WTC11 (cell line): ENCODE data around the gene BFSP2.

ENCODE experiments used
- ATF1 ChIP-seq: sonication (generic); formaldehyde crosslinking; IDR thresholded peaks from 2 replicates; pipeline ENCODE4 v1.8.1; 2023; ENCODE audit warnings: mild to moderate bottlenecking, moderate library complexity, missing genetic modification reagents
- ATF6 ChIP-seq: sonication (generic); formaldehyde crosslinking; IDR thresholded peaks from 2 replicates; pipeline ENCODE4 v1.8.1; 2023; ENCODE audit warnings: mild to moderate bottlenecking, missing genetic modification reagents
- CTCF ChIP-seq: fragments of 200-600 bp; IDR thresholded peaks from 2 replicates; pipeline ENCODE4 v1.8.0; 2022; ENCODE audit warnings: antibody characterized with exemption
- E2F1 ChIP-seq: sonication (generic); formaldehyde crosslinking; IDR thresholded peaks from 2 replicates; pipeline ENCODE4 v1.8.0; 2022; ENCODE audit warnings: mild to moderate bottlenecking, missing genetic modification reagents
- FOXJ3 ChIP-seq: sonication (generic); formaldehyde crosslinking; IDR thresholded peaks from 2 replicates; pipeline ENCODE4 v1.9.0; 2021; ENCODE audit warnings: missing genetic modification reagents, mild to moderate bottlenecking, borderline replicate concordance
- FOXP4 ChIP-seq: sonication (generic); formaldehyde crosslinking; IDR thresholded peaks from 2 replicates; pipeline ENCODE4 v1.8.0; 2022; ENCODE audit warnings: mild to moderate bottlenecking, missing genetic modification reagents
- IRF2 ChIP-seq: sonication (generic); formaldehyde crosslinking; IDR thresholded peaks from 2 replicates; pipeline ENCODE4 v1.8.0; 2022; ENCODE audit warnings: low read depth, missing genetic modification reagents, borderline replicate concordance
- JAZF1 ChIP-seq: fragments of 250-450 bp; sonication (Bioruptor Pico); IDR thresholded peaks from 2 replicates; pipeline ENCODE4 v1.9.0; 2021; ENCODE audit warnings: moderate library complexity, mild to moderate bottlenecking, inconsistent platforms
- NR3C1 ChIP-seq: sonication (generic); formaldehyde crosslinking; conservative IDR thresholded peaks from 2 replicates; pipeline ENCODE4 v1.8.1; 2023; ENCODE audit warnings: low read depth, mild to moderate bottlenecking, missing genetic modification reagents
- TCF7 ChIP-seq: sonication (generic); formaldehyde crosslinking; IDR thresholded peaks from 2 replicates; pipeline ENCODE4 v1.8.0; 2022; ENCODE audit warnings: mild to moderate bottlenecking, low read depth, missing genetic modification reagents, moderate library complexity
- ZNF121 ChIP-seq: sonication (generic); formaldehyde crosslinking; IDR thresholded peaks from 2 replicates; pipeline ENCODE4 v1.8.0; 2023; ENCODE audit warnings: missing genetic modification reagents
- ZNF263 ChIP-seq: sonication (generic); formaldehyde crosslinking; IDR thresholded peaks from 2 replicates; pipeline ENCODE4 v1.8.1; 2022; ENCODE audit warnings: low read depth, mild to moderate bottlenecking, moderate library complexity, missing genetic modification reagents
- ZNF512 ChIP-seq: sonication (generic); formaldehyde crosslinking; IDR thresholded peaks from 2 replicates; pipeline ENCODE4 v1.8.1; 2022; ENCODE audit warnings: missing genetic modification reagents, borderline replicate concordance
- TF ChIP-seq, protein P1 (sequence below): sonication (generic); formaldehyde crosslinking; IDR thresholded peaks from 2 replicates; pipeline ENCODE4 v1.8.1; 2023; ENCODE audit warnings: mild to moderate bottlenecking, missing genetic modification reagents, moderate library complexity

GRCh38 chr3:133387341-133387740, 12.5 kb upstream of the BFSP2 start:
- TF ChIP-seq TCF7 (CRISPR knock-in tag) (no peak), ZNF121 (CRISPR knock-in tag) (no peak), NR3C1 (CRISPR knock-in tag) (no peak), E2F1 (CRISPR knock-in tag) (no peak), CTCF (no peak), JAZF1 (no peak), ZNF263 (no peak), IRF2 (CRISPR knock-in tag) (no peak), ATF1 (CRISPR knock-in tag) (no peak), FOXJ3 (CRISPR knock-in tag) (no peak), ZNF512 (CRISPR knock-in tag) (no peak), ATF6 (CRISPR knock-in tag) (no peak), FOXP4 (no peak)
- TF ChIP-seq, protein P1, sequence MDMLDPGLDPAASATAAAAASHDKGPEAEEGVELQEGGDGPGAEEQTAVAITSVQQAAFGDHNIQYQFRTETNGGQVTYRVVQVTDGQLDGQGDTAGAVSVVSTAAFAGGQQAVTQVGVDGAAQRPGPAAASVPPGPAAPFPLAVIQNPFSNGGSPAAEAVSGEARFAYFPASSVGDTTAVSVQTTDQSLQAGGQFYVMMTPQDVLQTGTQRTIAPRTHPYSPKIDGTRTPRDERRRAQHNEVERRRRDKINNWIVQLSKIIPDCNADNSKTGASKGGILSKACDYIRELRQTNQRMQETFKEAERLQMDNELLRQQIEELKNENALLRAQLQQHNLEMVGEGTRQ (CRISPR knock-in tag), result no peak
